Measurements from ENCODE around the gene FARS2.

- TF ChIP-seq, protein P1, sequence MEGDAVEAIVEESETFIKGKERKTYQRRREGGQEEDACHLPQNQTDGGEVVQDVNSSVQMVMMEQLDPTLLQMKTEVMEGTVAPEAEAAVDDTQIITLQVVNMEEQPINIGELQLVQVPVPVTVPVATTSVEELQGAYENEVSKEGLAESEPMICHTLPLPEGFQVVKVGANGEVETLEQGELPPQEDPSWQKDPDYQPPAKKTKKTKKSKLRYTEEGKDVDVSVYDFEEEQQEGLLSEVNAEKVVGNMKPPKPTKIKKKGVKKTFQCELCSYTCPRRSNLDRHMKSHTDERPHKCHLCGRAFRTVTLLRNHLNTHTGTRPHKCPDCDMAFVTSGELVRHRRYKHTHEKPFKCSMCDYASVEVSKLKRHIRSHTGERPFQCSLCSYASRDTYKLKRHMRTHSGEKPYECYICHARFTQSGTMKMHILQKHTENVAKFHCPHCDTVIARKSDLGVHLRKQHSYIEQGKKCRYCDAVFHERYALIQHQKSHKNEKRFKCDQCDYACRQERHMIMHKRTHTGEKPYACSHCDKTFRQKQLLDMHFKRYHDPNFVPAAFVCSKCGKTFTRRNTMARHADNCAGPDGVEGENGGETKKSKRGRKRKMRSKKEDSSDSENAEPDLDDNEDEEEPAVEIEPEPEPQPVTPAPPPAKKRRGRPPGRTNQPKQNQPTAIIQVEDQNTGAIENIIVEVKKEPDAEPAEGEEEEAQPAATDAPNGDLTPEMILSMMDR (IDR thresholded peaks at IDR 0.05) = no peak
- no peak for TF ChIP-seq POLR2A (IDR thresholded peaks at IDR 0.05)
Observed at GRCh38 chr6:5525209-5525608, 263.9 kb downstream of the FARS2 start.
